K562 (cell line): ENCODE measurements around the gene UBXN2A. TPM values are rescaled to one million over a fixed set of nuclear protein-coding genes. Genes with fewer than 3 reads are reported as not detected.

Experiments
- CHAMP1 ChIP-seq: fragments of 450-650 bp; IDR thresholded peaks from 2 replicates; pipeline ENCODE4 v1.6.1; 2016; ENCODE audit warnings: mild to moderate bottlenecking
- CTCF ChIP-seq, 3 experiments: IDR thresholded peaks in 2 of 3; conservative IDR thresholded peaks in 1 of 3; 2 replicates each; pipeline ENCODE4 v1.5.1; 2011 to 2012; ENCODE audit warnings: low read length in 3 of 3, mild to moderate bottlenecking in 3 of 3, control low read depth in 2 of 3, improper control_type of control experiment in 1 of 3, inconsistent platforms in 1 of 3, low read depth in 1 of 3, mixed read lengths in 1 of 3, moderate library complexity in 1 of 3; ENCODE audit not compliant: insufficient read depth in 2 of 3
- DIDO1 ChIP-seq: fragments of 450-650 bp; IDR thresholded peaks from 2 replicates; pipeline ENCODE4 v1.6.1; 2016; ENCODE audit warnings: low read depth, missing biosample characterization, missing genetic modification characterization
- E2F4 ChIP-seq: sonication (generic); formaldehyde crosslinking; IDR thresholded peaks from 2 replicates; pipeline ENCODE4 v1.8.0; 2022; ENCODE audit warnings: mild to moderate bottlenecking, low read depth, missing genetic modification reagents
- ESRRA ChIP-seq: fragments of 450-650 bp; IDR thresholded peaks from 2 replicates; pipeline ENCODE4 v1.6.1; 2014; ENCODE audit warnings: low read depth, mild to moderate bottlenecking, moderate library complexity, borderline replicate concordance
- GABPB2 ChIP-seq: fragments of 250-450 bp; sonication (Bioruptor Pico); conservative IDR thresholded peaks from 2 replicates; pipeline ENCODE4 v1.5.1; 2021; ENCODE audit warnings: mild to moderate bottlenecking
- HMG20B ChIP-seq: fragments of 250-450 bp; sonication (Bioruptor Pico); IDR thresholded peaks from 2 replicates; pipeline ENCODE4 v1.5.0; 2021; ENCODE audit warnings: mild to moderate bottlenecking
- HNRNPLL ChIP-seq: fragments of 200-400 bp; formaldehyde crosslinking; IDR thresholded peaks from 2 replicates; pipeline ENCODE4 v1.6.1; 2017; ENCODE audit warnings: low read length, low read depth, mild to moderate bottlenecking; ENCODE audit not compliant: poor library complexity, severe bottlenecking
- HNRNPUL1 ChIP-seq: fragments of 200-400 bp; formaldehyde crosslinking; IDR thresholded peaks from 2 replicates; pipeline ENCODE4 v1.6.1; 2017; ENCODE audit warnings: low read length
- NUFIP1 ChIP-seq: fragments of 450-650 bp; IDR thresholded peaks from 2 replicates; pipeline ENCODE4 v1.6.1; 2018; ENCODE audit not compliant: partially characterized antibody
- PRMT5 ChIP-seq: sonication (generic); formaldehyde crosslinking; IDR thresholded peaks from 2 replicates; pipeline ENCODE4 v1.5.0; 2020; ENCODE audit warnings: missing genetic modification reagents
- PTBP1 ChIP-seq: fragments of 200-400 bp; formaldehyde crosslinking; IDR thresholded peaks from 2 replicates; pipeline ENCODE4 v1.6.1; 2017; ENCODE audit warnings: low read depth, low read length
- SFPQ ChIP-seq: fragments of 200-400 bp; formaldehyde crosslinking; IDR thresholded peaks from 2 replicates; pipeline ENCODE4 v1.6.1; 2017; ENCODE audit warnings: mild to moderate bottlenecking, low read depth, low read length, moderate library complexity
- SMARCB1 ChIP-seq: IDR thresholded peaks from 2 replicates; pipeline ENCODE4 v1.6.1; 2011; ENCODE audit warnings: improper control_type of control experiment, low read depth; ENCODE audit not compliant: insufficient read length
- SNIP1 ChIP-seq: fragments of 450-650 bp; IDR thresholded peaks from 2 replicates; pipeline ENCODE4 v1.7.1; 2017; ENCODE audit warnings: low read depth, mild to moderate bottlenecking
- TAF15 ChIP-seq: fragments of 200-400 bp; formaldehyde crosslinking; IDR thresholded peaks from 2 replicates; pipeline ENCODE4 v1.6.1; 2017; ENCODE audit warnings: mild to moderate bottlenecking, low read depth, low read length, moderate library complexity
- TFE3 ChIP-seq: fragments of 450-650 bp; formaldehyde crosslinking; IDR thresholded peaks from 2 replicates; pipeline ENCODE4 v1.4.0; 2020; ENCODE audit warnings: mild to moderate bottlenecking, mixed read lengths
- ZNF124 ChIP-seq: sonication (generic); formaldehyde crosslinking; IDR thresholded peaks from 2 replicates; pipeline ENCODE4 v1.8.1; 2022; ENCODE audit warnings: missing genetic modification reagents
- polyA plus RNA-seq, 8 experiments: library from polyadenylated mRNA; depleted of rRNA in 4 of 8; stranded (reverse) in 5 of 8; unstranded in 3 of 8; fragments of >200 nt; fragmentation: Nextera tagmentation in 2 of 8; fragmentation: Illumina TruSeq in 1 of 8; extraction: Ambion mirVana in 2 of 8; extraction: Trizol in 1 of 8; gene quantifications; 2 replicates each; pipeline versions ENCODE4 v1.2.1 to v1.2.3, GENCODE V29; 2011 to 2014; ENCODE audit warnings: inconsistent platforms in 1 of 8, missing spikeins in 1 of 8
- total RNA-seq, 7 experiments: library from RNA; depleted of rRNA in 6 of 7; stranded (reverse); fragments of >200 nt in 6 of 7; fragmentation: Illumina TruSeq in 2 of 7; extraction: Trizol in 2 of 7; gene quantifications; 2 replicates each; pipeline versions ENCODE4 v1.2.1 to v1.2.3, GENCODE V29; 2011 to 2021; ENCODE audit warnings: low replicate concordance in 1 of 7

Gene UBXN2A
- total and polyA plus RNA-seq, 9 of the 15 experiments (the other 6 are each of a cell fraction or from before 2014, with no cell fraction given): 3.4 to 25.6 (median 16.0) TPM

GRCh38 chr2:23926750-23927571 is 13.3 kb upstream of the UBXN2A start, which contains the start of gene ATAD2B (continued):
- TF ChIP-seq TFE3 (CRISPR knock-in tag): no peak
- no peak for TF ChIP-seq GABPB2 (CRISPR knock-in tag)
- peak; percentile 5 for TF ChIP-seq NUFIP1
- TF ChIP-seq CTCF (IDR thresholded peaks at IDR 0.05 in 2 of 3, conservative IDR thresholded peaks at IDR 0.05 in 1 of 3; ENCODE audit: insufficient read depth in 2 of 3, low read depth in 1 of 3, low read length in 3 of 3): peak; percentile 92 to 96 (median 95)
- 0 out of 2 replicates have a peak, but pooled peaks have one; percentile 22 for TF ChIP-seq PTBP1
- peak; percentile 54; the same call in 1 of the 2 replicates for TF ChIP-seq DIDO1 (tag)
- no peak for TF ChIP-seq SMARCB1
- TF ChIP-seq PRMT5 (CRISPR knock-in tag): no peak
- no peak for TF ChIP-seq SFPQ
- no peak for TF ChIP-seq CHAMP1
- 0 out of 2 replicates have a peak, but pooled peaks have one; percentile 45 for TF ChIP-seq E2F4 (CRISPR knock-in tag)
- no peak for TF ChIP-seq HMG20B (CRISPR knock-in tag)
- no peak for TF ChIP-seq TAF15
- TF ChIP-seq SNIP1: peak; percentile 55; the same call in 1 of the 2 replicates
- peak; percentile 92; the same call in 1 of the 2 replicates for TF ChIP-seq ESRRA
- TF ChIP-seq HNRNPUL1: no peak
- TF ChIP-seq ZNF124: no peak
- peak; percentile 29 for TF ChIP-seq HNRNPLL
